Measurements from ENCODE around the gene CERK.
"Not testable (repeated sequence)": the region's sequence is repeated elsewhere in the genome, so short reads cannot be mapped to it uniquely, and the experiment has no call there.

CERK gene, protein sequence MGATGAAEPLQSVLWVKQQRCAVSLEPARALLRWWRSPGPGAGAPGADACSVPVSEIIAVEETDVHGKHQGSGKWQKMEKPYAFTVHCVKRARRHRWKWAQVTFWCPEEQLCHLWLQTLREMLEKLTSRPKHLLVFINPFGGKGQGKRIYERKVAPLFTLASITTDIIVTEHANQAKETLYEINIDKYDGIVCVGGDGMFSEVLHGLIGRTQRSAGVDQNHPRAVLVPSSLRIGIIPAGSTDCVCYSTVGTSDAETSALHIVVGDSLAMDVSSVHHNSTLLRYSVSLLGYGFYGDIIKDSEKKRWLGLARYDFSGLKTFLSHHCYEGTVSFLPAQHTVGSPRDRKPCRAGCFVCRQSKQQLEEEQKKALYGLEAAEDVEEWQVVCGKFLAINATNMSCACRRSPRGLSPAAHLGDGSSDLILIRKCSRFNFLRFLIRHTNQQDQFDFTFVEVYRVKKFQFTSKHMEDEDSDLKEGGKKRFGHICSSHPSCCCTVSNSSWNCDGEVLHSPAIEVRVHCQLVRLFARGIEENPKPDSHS

DNA sequence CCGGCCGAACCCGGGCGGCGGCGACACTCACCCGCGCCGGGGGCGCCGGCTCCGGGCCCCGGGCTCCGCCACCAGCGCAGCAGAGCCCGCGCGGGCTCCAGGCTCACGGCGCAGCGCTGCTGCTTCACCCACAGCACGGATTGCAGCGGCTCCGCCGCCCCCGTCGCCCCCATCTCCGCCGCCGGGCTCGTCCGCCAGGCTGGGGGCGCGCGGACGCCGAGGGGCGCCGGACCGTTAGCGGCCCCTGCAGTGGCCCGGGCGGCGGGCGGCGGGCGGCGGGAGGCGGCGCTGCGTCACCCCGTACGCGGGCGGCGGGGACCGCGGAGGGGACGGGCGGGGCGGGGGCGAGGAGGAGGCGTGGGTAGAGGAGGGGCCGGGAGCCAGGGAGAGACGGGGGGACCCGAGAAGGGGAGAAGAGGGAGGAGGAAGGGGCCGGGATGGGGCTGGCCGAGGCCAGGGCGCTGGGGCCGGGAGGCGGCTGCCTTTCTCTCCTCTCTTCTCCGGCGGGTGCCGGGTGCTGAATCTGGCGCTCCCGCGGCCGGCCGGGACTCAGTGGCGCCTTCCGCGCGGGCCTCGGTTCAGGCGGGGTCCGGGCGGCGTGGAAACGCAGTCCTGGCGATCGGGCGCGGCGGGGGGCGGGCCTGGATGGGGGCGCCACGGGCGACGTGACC, at the start of gene CERK:
TSS of gene CERK (minus strand) at position 277 of the 671 bp plus-strand sequence. CDS start at position 173, 104 bp downstream.
- peak; percentile 58 for DNase-seq

DNA sequence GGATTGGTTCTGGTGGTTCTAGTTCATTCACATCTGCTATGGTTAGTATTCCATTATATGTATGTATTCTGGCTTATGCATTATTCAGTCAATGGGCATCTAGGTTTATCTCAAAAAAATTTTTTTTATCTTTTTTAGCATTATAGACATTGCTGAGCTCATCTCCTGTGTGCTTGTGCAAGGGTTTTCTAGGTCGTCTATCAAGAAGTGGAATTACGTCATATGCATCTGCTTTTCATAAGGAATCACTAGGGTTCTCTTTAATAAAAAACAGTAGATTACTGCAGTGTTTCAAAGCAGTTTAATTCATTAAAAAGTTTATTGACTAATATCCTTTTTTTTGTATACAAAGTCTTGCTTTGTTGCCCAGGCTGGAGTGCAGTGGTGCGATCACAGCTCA, 45.7 kb upstream of the CERK start:
- no peak for DNase-seq

DNA sequence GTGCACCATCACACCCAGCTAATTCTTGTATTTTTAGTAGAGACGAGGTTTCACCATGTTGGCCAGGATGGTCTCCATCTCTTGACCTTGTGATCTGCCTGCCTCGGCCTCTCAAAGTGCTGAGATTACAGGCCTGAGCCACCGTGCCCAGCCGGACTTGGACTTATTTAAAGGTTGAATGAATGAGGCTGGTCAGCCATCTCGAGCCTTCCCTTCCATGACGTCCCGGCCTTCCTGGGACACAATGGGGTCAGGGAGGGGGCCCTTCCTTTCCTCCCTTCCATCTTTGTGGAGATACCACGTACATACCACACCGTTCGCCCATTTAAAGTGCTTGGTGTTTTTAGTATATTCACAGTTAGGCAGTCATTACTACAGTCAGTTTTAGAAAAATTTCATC, 44.1 kb upstream of the CERK start:
- DNase-seq: not testable (repeated sequence)

DNA sequence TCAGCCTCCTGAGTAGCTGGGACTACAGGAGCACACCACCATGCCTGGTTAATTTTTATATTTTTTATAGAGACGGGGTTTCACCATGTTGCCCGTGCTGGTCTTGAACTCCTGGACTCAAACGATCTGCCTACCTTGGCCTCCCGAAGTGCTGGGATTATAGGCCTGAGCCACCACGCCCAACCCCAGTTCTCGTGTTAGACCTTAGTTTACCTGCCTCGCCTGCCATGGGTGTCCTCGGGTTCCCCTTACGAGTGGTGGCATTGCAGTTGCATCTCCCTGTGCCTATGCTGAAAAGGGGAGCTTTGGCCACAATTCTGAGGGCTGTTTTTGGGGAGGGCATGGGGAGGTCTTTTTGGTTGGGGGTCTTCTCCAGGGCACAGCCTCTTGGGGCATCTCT, 43.2 kb upstream of the CERK start:
- no peak for DNase-seq

DNA sequence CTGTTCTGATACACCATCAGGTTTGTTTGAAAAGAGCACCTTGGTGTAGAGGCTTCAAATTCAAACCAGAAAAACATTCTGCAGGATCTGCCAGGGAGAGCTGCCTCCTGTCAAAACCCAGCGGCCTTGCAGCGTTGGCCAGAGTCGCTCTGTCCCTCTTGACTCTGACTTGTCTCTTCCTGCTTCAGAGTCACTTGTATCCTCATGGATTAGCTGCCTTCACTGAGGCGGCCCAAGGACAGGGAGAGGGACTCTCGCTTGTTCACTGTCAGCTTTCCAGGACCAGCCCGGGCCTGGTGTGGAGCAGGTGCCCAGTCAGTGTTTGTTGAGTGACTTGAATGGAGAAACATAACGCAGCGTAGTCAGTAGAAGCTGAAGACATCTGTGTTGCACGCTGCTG, 42.4 kb upstream of the CERK start:
- no peak for DNase-seq

DNA sequence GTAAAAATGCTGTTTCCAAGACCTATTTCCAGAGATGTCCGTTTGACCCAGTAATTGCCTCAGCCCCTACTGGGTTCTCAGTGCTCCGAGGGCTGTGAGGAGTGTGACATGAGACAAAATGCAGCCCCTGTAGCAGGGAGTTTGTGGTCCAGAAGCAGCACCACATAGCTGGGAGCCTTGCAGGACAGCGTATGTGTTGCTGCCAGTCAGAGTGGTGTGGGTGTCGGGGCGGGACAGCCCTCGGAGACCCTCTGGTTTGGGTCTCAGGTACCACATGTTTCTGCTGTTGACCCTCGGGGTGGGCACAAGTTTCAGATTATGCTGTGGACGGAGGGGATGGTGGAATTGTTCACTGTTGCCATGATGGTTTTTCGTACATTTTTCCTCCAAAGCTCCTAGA, 41.6 kb upstream of the CERK start:
- DNase-seq: no peak

DNA sequence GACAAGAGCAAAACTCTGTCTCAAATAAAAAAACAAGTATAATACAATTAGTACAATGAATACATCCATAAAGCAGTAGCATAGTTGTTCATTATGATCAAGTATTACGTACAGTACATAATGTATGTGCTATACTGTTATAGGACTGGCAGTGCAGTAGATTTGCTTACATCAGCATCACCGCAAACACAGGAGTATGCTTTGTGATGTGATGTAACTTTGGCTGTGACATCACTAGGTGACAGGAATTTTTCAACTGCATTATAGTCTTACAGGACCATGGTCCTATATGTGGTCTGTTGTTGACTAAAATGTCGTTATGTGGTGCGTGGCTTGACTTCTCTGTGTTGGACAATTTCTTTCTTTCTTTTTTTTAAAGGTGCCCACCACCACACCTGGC, 41.0 kb upstream of the CERK start:
- DNase-seq: no peak

DNA sequence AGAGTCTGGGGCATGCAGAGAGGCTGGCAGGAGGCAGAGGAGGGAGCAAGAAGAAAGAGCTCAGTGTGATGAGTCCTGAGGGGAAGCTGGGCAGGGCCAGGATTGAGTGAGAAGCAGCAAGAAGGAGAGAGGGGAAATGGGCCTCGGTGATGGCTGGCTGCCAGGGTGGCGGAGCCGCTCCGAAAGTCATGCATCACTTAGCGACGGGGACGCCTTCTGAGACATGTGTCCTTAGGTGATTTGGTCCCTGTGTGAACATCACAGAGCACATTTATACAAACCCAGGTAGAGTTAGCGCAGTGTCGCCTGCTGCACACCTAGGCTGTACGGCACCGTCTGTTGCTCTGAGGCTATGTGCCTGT, 39.5 kb upstream of the CERK start:
- peak; percentile 11 for DNase-seq

DNA sequence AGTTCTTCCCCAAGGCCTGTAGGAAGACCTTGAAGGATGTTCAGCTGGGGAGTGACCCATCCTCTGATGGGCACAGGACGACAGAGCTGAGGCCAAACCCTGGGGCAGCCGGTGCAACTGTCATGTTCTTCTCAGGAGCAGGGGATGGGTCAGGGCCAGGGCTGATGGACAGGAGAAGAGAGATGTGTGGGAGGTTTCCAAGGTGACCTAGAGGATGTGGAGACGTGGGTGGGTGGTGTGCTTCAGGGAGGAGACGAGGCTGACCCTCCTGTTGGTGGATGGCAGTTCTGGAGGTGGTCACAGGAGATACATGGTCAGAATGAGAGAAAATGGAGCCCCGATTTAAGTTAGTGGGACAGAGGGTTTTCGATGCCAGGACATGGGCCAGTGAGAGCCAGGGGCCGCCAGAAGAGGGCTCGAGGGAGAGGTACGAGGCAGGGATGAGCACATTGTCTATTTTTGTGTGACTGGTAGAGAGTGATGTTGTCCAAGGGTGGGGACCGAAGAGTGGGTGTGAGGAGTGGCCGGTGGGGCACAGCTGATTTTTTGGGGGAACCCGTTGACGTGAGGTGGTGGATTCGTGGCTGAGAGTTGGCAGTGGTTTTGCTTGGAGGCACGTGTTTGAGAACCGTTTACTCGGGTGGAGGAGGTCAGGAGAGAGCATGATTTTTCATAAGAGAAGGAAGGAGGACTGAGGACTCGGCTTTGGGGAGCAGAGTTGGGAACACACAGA, 39.0 kb upstream of the CERK start:
- DNase-seq: no peak

DNA sequence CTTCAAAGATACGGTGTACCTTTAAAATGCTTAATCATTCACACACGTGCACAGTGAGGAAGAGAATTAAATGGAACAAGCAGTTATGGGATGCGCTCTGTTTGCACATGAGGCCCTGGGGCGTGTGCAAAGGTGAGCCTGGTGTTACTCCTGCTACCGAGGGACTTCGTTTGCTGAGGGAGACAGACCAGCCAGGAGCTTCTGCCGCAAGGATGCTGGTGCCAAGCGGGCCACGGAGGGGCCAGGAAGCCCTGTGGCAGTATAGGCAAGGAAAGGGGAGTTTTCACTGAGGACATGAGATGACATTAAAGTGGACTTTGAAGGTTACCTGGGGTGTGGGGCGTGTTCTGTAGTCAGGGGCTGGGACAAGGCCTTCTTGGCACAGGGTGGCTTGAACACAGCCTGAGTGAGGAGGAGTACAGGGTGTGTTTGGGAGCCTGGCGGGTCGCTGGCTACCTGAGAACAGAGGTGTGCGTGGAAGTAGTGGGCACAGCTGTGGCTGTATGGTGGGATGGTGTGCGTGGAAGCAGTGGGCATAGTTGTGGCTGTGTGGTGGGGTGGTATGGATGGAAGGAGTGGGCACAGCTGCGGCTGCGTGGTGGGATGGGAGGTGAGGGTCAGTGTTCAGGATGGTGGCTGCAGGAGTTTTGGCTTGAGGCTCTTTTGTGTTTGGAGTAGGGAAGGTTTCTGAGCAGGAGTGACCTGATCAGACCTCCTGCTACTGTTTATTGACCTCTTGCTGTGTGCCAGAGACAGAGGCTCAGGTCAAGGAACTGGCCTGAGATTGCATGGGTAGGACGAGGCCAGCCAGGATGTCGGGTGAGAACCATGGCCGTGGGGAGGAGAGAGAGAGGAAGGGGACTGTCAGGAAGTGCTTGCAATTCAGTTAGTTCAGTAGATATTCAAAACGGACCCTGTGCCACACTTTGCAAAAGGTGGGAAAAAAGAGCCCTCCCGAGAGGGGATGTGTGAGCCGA, 38.1 kb upstream of the CERK start:
- no peak for DNase-seq

DNA sequence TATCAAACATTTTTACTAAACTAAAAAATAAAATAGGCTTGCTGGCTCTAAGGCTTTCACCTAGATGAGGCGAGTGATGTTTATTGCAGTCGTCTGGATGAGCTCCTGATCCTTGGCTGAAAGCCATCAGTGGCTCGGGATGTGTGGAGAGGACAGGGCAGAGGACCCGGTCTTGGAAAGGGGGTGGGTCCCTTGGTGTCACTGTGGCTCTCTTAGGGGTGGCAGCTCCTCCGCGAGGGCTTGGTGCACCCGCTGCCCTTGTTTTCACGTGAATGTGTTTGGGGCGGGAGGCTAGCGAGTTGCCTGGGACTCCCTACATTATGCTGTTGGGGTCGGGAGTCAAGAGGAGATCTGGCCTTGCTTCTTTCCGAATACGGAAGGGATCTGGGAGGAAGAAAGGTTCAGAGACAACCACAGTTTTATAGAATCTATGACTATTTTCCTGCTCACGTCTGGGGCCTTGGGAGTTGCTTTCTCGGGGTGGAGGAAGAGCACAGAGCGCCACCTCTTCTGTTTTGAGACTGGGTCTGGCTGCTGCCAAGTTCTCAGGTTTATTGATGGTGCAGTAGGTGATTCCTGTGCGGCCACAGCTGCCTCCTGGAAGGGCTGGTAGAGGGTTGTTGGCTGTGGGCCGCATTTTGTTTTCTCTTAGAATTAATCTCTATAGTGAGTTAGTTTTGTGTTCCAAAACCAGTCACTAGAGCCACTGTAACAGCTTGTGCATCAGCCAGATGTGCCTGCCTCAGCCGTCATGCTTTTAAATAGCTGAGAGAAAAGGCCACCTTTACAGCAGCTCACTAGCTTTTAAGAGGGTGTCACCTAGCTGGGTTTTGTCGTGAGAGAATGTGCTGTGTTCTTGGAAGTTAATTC, 37.2 kb upstream of the CERK start:
- DNase-seq: no peak

DNA sequence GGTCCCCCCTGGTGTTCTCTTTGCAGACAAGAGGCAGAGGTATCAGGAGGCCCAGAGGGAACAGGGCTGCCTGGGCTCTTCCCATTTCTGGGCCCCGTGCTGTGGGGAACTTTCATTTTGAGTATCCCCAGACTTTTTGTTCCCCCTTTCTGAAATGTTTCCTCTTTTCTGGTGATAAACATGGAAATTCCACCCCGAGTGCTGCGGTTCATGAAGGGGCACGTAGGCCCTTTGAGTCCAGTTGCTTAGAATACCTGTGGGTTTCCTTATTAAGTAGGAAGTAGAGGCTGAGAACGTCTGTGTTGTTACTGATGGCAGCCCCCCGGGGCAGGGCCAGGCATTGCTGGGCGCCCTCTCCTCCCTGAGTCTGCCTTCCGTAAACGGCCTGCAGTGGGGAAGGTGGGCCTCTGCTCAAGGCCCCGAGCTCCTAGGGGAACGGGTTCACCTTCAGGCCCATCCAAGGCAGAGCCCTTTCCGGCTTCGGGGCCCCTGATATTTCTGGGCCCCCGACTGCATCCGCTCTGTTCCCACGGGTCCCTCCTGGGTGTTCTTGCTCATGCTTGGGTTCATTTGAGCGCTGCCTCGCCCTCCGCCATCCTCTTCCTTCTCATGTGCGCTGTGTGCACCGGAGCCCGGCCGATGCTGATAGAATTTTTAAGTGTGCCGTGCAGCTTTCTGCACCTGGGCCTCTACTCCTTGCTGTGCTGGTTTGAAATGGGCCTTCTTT, 36.4 kb upstream of the CERK start:
- no peak for DNase-seq

DNA sequence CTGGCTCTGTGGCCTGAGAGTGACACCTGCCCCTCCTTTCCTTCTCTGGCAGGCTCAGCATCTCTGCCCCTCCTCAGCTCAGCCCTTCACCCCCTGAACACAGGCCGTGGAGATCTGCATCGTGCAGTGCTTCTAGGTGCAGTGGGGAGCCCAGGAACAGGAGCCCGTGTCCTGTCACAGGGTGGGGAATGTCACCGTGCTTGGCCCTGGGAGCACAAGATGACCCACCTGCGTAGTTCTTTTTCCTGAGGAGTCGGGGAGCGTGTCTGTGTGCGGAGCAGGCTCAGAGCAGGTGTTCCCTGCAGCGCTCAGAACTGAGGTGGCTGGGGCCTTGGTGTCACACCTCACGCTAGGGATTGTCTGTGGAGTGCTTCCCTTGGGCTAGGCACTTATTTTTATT, 35.0 kb upstream of the CERK start:
- no peak for DNase-seq

DNA sequence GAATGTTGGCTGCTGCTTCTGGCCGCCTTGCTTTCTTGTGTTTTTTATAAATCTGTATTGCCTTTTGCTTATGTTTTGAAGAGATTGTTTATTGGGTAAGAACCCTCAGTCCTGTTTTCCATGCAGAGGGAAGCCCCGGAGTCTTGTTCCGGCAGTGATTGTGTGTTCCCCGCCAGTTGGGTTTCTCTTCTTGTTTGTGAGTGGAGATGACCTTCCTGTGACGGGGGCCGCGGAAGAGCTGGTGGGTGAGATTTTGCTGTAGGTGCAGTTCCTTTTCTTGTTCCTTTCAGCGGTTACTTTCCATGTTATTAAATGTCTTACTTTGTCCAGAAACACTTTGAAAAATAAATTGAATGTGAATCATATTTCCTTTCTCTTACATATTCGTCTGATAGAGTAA, 32.7 kb upstream of the CERK start:
- DNase-seq: no peak

DNA sequence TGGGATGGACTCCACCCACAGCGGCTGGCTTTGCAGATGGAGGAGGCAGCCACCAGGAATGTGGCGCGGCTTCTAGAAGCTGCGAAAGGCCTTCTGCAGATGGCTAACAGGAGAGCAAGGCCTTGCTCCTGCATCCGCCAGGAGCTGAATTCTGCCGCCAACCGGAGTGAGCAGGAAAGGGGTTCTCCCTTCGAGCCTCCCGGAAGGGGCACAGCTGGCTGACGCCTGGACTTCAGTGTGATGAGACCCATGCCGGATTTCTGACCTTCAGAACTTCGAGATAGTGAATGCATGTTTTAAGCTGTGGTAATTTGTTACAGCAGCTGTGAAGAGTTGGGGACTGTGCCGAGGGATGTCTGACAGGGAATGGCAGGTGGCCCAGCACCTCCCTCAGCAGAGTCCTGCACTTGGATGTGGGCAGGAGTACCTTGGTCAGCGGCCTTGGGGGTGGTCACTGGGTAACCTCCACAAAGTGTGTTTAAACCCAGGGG, 32.1 kb upstream of the CERK start:
- no peak for DNase-seq

DNA sequence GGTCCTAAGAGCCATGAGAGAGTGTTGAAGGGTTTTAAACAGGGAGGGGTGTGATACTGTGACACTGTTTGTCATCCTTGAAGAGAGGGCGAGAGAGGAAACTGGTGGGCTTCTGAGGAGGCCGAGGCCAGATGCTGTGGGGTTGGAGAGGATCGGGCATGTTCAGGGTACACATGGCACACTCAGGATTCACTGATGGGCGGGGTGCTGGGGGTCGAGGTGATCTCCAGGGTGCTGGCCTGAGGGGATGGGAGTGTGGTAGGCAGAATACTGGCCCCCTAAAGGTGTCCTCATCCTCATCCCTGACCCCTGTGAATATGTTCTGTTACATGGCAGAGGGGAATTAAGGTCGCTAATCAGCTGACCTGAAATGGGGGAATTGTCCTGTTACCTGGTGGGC, 31.7 kb upstream of the CERK start:
- no peak for DNase-seq

DNA sequence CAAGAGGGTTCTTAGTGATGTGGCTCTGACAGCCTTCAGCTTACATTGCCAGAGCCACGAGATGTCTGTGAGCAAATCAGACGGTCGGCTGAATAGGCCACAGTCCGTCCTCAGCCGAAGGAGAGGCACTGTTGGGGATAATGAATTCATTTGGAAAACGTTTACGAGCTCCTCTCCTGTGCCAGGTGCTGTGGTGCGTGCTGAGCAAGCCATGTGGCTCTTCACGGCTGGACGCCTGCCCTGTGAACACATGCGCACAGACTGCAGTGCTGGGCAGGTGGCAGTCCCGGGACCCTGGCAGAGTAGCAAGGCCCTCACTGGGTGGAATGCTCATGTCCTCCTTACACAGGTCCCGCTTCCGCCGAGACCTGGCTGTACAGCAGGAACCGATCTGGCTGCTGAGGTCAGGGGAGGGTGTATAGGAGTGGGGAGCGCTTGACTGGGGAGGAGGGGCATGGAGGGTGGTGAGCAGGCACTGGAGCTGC, 31.2 kb upstream of the CERK start:
- DNase-seq: peak; percentile 81

DNA sequence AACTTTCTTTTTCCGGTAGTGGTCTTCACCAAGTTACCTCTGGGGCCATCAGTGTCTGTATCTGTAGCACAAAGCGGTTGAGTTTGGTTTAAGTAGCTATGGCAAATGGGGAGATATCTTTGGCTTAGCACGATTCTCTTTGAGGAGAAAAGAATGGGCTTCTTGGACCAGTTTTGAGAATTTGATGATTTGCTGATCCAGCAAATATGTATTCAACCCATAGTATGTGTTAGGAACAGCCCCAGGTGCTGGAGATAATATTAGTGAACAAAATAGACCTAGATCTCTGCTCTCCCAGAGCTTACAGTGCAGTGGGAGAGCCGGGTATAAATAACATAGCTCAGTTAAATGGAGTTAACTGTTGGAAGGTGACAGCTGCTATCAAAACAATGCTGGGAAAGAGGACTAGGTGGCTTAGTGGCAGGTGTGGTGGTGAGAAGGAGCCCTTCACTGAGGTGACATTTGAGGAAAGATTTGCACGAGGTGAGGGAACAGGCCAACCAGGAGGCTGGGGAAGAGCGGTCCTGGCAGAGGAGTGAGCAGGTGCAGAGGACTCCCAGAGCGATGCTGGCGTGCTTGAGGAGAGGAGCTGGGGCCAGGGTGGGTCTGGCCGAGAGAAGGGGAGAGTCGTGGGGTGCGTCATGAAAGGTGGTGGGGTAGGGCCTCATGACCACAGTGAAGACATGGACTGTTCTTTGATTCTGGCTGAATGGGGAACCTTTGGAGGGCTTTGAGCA, 29.4 kb upstream of the CERK start:
- no peak for DNase-seq

DNA sequence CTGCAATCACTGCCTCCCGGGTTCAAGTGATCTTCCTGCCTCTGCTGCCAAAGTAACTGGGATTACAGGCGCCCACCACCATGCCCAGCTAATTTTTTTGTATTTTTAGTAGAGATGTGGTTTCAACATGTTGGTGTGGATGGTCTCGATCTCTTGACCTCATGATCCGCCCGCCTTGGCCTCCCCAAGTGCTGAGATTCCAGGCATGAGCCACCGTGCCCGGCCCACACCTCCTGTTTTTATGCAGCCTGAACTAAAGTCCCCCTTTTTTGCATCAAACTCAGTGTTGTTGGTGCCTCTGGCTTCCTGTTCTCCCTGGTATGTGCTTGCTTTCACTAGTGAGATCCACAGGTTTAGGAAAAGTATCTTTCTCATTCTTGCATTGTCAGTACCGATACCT, 28.6 kb upstream of the CERK start:
- no peak for DNase-seq
